DLD1 (cell line): ENCODE results near the gene MARVELD1.
"Not testable (repeated sequence)": the region's sequence is repeated elsewhere in the genome, so short reads cannot be mapped to it uniquely, and the experiment has no call there.

Experiments
- in situ Hi-C: cut with HindIII; loops from 2 replicates; pipeline ENCODE4 v1.10.0; 2017; ENCODE audit warnings: low sequenced_read_pairs

Gene MARVELD1

GRCh38 chr10:97713339-97713825, at the start of gene MARVELD1:
TSS of gene MARVELD1 (plus strand) at chr10:97713730. CDS start at chr10:97713877, 147 bp downstream.
- in situ Hi-C loops = no loop called here

- in situ Hi-C loops = no loop called here
Observed at GRCh38 chr10:97664282-97664850, 49.2 kb upstream of the MARVELD1 start.

GRCh38 chr10:97666992-97667391, 46.5 kb upstream of the MARVELD1 start:
- in situ Hi-C loops = no loop called here

- in situ Hi-C loops = no loop called here
Observed at GRCh38 chr10:97667463-97667862, 46.1 kb upstream of the MARVELD1 start.

- in situ Hi-C loops = no loop called here
Observed at GRCh38 chr10:97669571-97669970, 44.0 kb upstream of the MARVELD1 start.

GRCh38 chr10:97673736-97674525, 39.6 kb upstream of the MARVELD1 start:
- in situ Hi-C loops = no loop called here

GRCh38 chr10:97675222-97675621, 38.3 kb upstream of the MARVELD1 start:
- in situ Hi-C loops = no loop called here

- in situ Hi-C loops = no loop called here
Observed at GRCh38 chr10:97676770-97677581, 36.6 kb upstream of the MARVELD1 start.

GRCh38 chr10:97679594-97679993, 33.9 kb upstream of the MARVELD1 start:
- in situ Hi-C loops = no loop called here

- in situ Hi-C loops = no loop called here
Observed at GRCh38 chr10:97682042-97682441, 31.5 kb upstream of the MARVELD1 start.

GRCh38 chr10:97683556-97684367, 29.8 kb upstream of the MARVELD1 start:
- in situ Hi-C loops = no loop called here

GRCh38 chr10:97684368-97684713, 29.2 kb upstream of the MARVELD1 start:
- in situ Hi-C loops = not testable (repeated sequence)

GRCh38 chr10:97684866-97685394, 28.6 kb upstream of the MARVELD1 start:
- in situ Hi-C loops = no loop called here

- in situ Hi-C loops = no loop called here
Observed at GRCh38 chr10:97685395-97685958, 28.1 kb upstream of the MARVELD1 start.

- in situ Hi-C loops = no loop called here
Observed at GRCh38 chr10:97686301-97686961, 27.1 kb upstream of the MARVELD1 start.

GRCh38 chr10:97686962-97687784, 26.4 kb upstream of the MARVELD1 start, which contains the start of gene AVPI1:
TSS of gene AVPI1 (minus strand) at chr10:97687241. CDS start at chr10:97679905, 7,336 bp downstream.
- in situ Hi-C loops = no loop called here

GRCh38 chr10:97687785-97688781, 25.4 kb upstream of the MARVELD1 start:
- in situ Hi-C loops = no loop called here
